GM23338 (cell line): ENCODE data around the gene IPPK. TPM values are rescaled to one million over a fixed set of nuclear protein-coding genes. Genes with fewer than 3 reads are reported as not detected.

Source experiments
- ATAC-seq: fragments of 200-7000 bp; cut with Tn5 transposase; 3 replicates; pipeline ENCODE4 v1.9.1; 2020
- DNase-seq: peaks from one replicate; pipeline ENCODE4 v3.0.0-alpha.2; 2015; ENCODE audit warnings: low spot score
- H2AFZ ChIP-seq: fragments of 200-600 bp; sonication (generic); 2 replicates; pipeline ENCODE4 v1.8.0; 2016; ENCODE audit warnings: antibody characterized with exemption, mild to moderate bottlenecking, moderate library complexity
- H3F3A ChIP-seq: fragments of 200-600 bp; sonication (generic); replicated peaks from 2 replicates; pipeline ENCODE4 v1.8.0; 2017; ENCODE audit warnings: antibody characterized with exemption, mixed run types, low read depth
- H3K27ac ChIP-seq: fragments of 200-600 bp; sonication (generic); 2 replicates; pipeline ENCODE4 v1.6.1; 2016; ENCODE audit warnings: low read depth
- H3K27me3 ChIP-seq: fragments of 200-600 bp; sonication (generic); 2 replicates; pipeline ENCODE4 v1.8.0; 2016; ENCODE audit warnings: mild to moderate bottlenecking, mixed run types, moderate library complexity; ENCODE audit not compliant: insufficient read depth
- H3K36me3 ChIP-seq: fragments of 200-600 bp; sonication (generic); 2 replicates; pipeline ENCODE4 v1.8.0; 2016; ENCODE audit warnings: mild to moderate bottlenecking; ENCODE audit not compliant: insufficient read depth
- H3K4me1 ChIP-seq: fragments of 200-600 bp; sonication (generic); 2 replicates; pipeline ENCODE4 v1.8.0; 2016; ENCODE audit warnings: mild to moderate bottlenecking, moderate library complexity; ENCODE audit not compliant: insufficient read depth
- H3K4me2 ChIP-seq: fragments of 200-600 bp; sonication (generic); 2 replicates; pipeline ENCODE4 v1.7.1; 2017; ENCODE audit warnings: mixed run types
- H3K4me3 ChIP-seq: fragments of 200-600 bp; sonication (generic); 2 replicates; pipeline ENCODE4 v1.6.1; 2016; ENCODE audit warnings: mixed run types
- H3K79me2 ChIP-seq: fragments of 200-600 bp; sonication (generic); replicated peaks from 2 replicates; pipeline ENCODE4 v1.8.0; 2017; ENCODE audit warnings: mild to moderate bottlenecking; ENCODE audit not compliant: insufficient read depth
- H3K9me2 ChIP-seq: fragments of 200-600 bp; sonication (generic); 2 replicates; pipeline ENCODE4 v1.8.0; 2017; ENCODE audit not compliant: insufficient read depth
- H4K20me1 ChIP-seq: fragments of 200-600 bp; sonication (generic); replicated peaks from 2 replicates; pipeline ENCODE4 v1.8.0; 2017; ENCODE audit warnings: mild to moderate bottlenecking; ENCODE audit not compliant: insufficient read depth
- H3K27ac Mint-ChIP-seq: 2 replicates; pipeline ENCODE4 v1.8.0; 2020; ENCODE audit warnings: inconsistent platforms, mild to moderate bottlenecking, moderate library complexity, mixed read lengths
- H3K27me3 Mint-ChIP-seq: 3 replicates; pipeline ENCODE4 v1.8.0; 2022; ENCODE audit warnings: low read depth, mild to moderate bottlenecking, moderate library complexity, mixed read lengths, inconsistent platforms; ENCODE audit not compliant: insufficient read depth, poor library complexity
- H3K36me3 Mint-ChIP-seq: 3 replicates; pipeline ENCODE4 v1.8.0; 2021; ENCODE audit warnings: low read depth, mild to moderate bottlenecking, inconsistent platforms, moderate library complexity, mixed read lengths
- H3K4me1 Mint-ChIP-seq: 3 replicates; pipeline ENCODE4 v1.8.0; 2020; ENCODE audit warnings: mild to moderate bottlenecking, inconsistent platforms, mixed read lengths
- H3K4me3 Mint-ChIP-seq: 3 replicates; pipeline ENCODE4 v1.8.0; 2021; ENCODE audit warnings: moderate library complexity, mild to moderate bottlenecking, inconsistent platforms, mixed read lengths
- H3K9me3 Mint-ChIP-seq: 3 replicates; pipeline ENCODE4 v1.8.0; 2020; ENCODE audit warnings: moderate library complexity, mild to moderate bottlenecking, inconsistent platforms, mixed read lengths
- JUNB ChIP-seq: IDR thresholded peaks from one replicate; pipeline ENCODE4 v1.6.1; 2016; ENCODE audit warnings: antibody characterized with exemption; ENCODE audit not compliant: unreplicated experiment
- POLR2AphosphoS5 ChIP-seq: IDR thresholded peaks from 2 replicates; pipeline ENCODE4 v1.6.1; 2016; ENCODE audit warnings: antibody characterized with exemption, low read depth
- ZNF114 ChIP-seq: fragments of 250-450 bp; sonication (Bioruptor Pico); IDR thresholded peaks from 2 replicates; pipeline ENCODE4 v1.5.0; 2020; ENCODE audit warnings: mild to moderate bottlenecking, moderate library complexity
- ZNF331 ChIP-seq: fragments of 250-450 bp; sonication (Bioruptor Pico); IDR thresholded peaks from 2 replicates; pipeline ENCODE4 v1.5.0; 2020; ENCODE audit warnings: low read depth, mild to moderate bottlenecking, moderate library complexity
- ZNF462 ChIP-seq: fragments of 250-450 bp; sonication (Bioruptor Pico); IDR thresholded peaks from 2 replicates; pipeline ENCODE4 v1.5.0; 2020; ENCODE audit warnings: mild to moderate bottlenecking, moderate library complexity
- polyA plus RNA-seq: library from polyadenylated mRNA; unstranded; fragments of >200 nt; fragmentation: Nextera tagmentation; extraction: Ambion mirVana; gene quantifications from 2 replicates; pipeline ENCODE4 v1.2.1, GENCODE V29; 2016
- total RNA-seq: library from RNA; depleted of rRNA; stranded (reverse); fragments of >200 nt; shearing (Covaris generic); gene quantifications from 2 replicates; pipeline ENCODE4 v1.2.3, GENCODE V29; 2014
- TF ChIP-seq, protein P1 (sequence below): IDR thresholded peaks from 2 replicates; pipeline ENCODE4 v1.6.1; 2016; ENCODE audit warnings: antibody characterized with exemption

The IPPK gene
- total and polyA plus RNA-seq, 2 experiments from 2014 or later, result 6.5 to 17.5 TPM

- TF ChIP-seq ZNF462 (CRISPR knock-in tag), result no peak
- TF ChIP-seq POLR2AphosphoS5, result no peak
- TF ChIP-seq ZNF114 (CRISPR knock-in tag), result no peak
- TF ChIP-seq ZNF331 (CRISPR knock-in tag), result no peak
- no peak for TF ChIP-seq JUNB
These were observed 49.2 kb upstream of the IPPK start (continued) for GRCh38 chr9:92719028-92719647.

GRCh38 chr9:92718086-92719001 is 48.4 kb upstream of the IPPK start:
- Histone ChIP-seq H2AFZ (no peak overlapping the region), H3K27me3 (no peaks in the 10 kb centered on the region), H3K4me3 (no peak overlapping the region), H3K4me2 (no peak overlapping the region), H3K27ac (no peak overlapping the region), H3K4me1 (no peaks in the 10 kb centered on the region), H3K79me2 (0 out of 2 replicates have a peak, but pooled peaks cover 3% of the 10 kb centered on the region), H3F3A (no peaks in the 10 kb centered on the region), H3K9me2 (no peaks in the 10 kb centered on the region), H3K36me3 (peaks cover 14% of the 10 kb centered on the region), H4K20me1 (peaks cover 3% of the 10 kb centered on the region; the same call in 1 of the 2 replicates)
- 0 out of 2 replicates have a peak overlapping the region, but pooled peaks have one; percentile 36 for H3K27ac Mint-ChIP-seq
- H3K9me3 Mint-ChIP-seq, result no peaks in the 10 kb centered on the region
- H3K4me1 Mint-ChIP-seq, result no peaks in the 10 kb centered on the region
- no peak overlapping the region for H3K4me3 Mint-ChIP-seq
- TF ChIP-seq, protein P1, sequence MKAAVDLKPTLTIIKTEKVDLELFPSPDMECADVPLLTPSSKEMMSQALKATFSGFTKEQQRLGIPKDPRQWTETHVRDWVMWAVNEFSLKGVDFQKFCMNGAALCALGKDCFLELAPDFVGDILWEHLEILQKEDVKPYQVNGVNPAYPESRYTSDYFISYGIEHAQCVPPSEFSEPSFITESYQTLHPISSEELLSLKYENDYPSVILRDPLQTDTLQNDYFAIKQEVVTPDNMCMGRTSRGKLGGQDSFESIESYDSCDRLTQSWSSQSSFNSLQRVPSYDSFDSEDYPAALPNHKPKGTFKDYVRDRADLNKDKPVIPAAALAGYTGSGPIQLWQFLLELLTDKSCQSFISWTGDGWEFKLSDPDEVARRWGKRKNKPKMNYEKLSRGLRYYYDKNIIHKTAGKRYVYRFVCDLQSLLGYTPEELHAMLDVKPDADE, result no peak
- ATAC-seq (no peak), DNase-seq (no peak)
- peaks cover 13% of the 10 kb centered on the region for H3K27me3 Mint-ChIP-seq
- H3K36me3 Mint-ChIP-seq, result peaks cover 67% of the 10 kb centered on the region
